Mucosa of rectum (tissue), 2 donors: Measurements from ENCODE around the gene GALNT12.

ENCODE experiments used
- H3K27ac ChIP-seq, 2 donors: one replicate each; pipeline ENCODE4 v1.7.0; 2013; ENCODE audit warnings: inconsistent platforms in 2 of 2, low read depth in 2 of 2, low read length in 2 of 2
- H3K27me3 ChIP-seq, 2 donors: one replicate each; pipeline ENCODE4 v1.7.0; 2013; ENCODE audit warnings: low read length in 2 of 2; ENCODE audit not compliant: control insufficient read depth in 2 of 2, insufficient read depth in 2 of 2
- H3K36me3 ChIP-seq, 2 donors: one replicate each; pipeline ENCODE4 v1.7.0; 2013; ENCODE audit warnings: low read length in 2 of 2; ENCODE audit not compliant: control insufficient read depth in 2 of 2, insufficient read depth in 2 of 2
- H3K4me1 ChIP-seq, 2 donors: one replicate each; pipeline ENCODE4 v1.7.0; 2013; ENCODE audit warnings: low read length in 2 of 2, mild to moderate bottlenecking in 1 of 2; ENCODE audit not compliant: control insufficient read depth in 2 of 2, insufficient read depth in 2 of 2
- H3K4me3 ChIP-seq, 2 donors: one replicate each; pipeline ENCODE4 v1.7.0; 2013; ENCODE audit warnings: low read length in 2 of 2
- H3K9ac ChIP-seq, 2 donors: one replicate each; pipeline ENCODE4 v1.7.0; 2013; ENCODE audit warnings: low read length in 2 of 2, low read depth in 1 of 2, mild to moderate bottlenecking in 1 of 2
- H3K9me3 ChIP-seq, 2 donors: one replicate each; pipeline ENCODE4 v1.7.0; 2013; ENCODE audit warnings: low read length in 2 of 2; ENCODE audit not compliant: control insufficient read depth in 2 of 2
- donor health status: healthy.
- donor health status: Normal muscosa, but diverticular disease.

The GALNT12 gene

DNA sequence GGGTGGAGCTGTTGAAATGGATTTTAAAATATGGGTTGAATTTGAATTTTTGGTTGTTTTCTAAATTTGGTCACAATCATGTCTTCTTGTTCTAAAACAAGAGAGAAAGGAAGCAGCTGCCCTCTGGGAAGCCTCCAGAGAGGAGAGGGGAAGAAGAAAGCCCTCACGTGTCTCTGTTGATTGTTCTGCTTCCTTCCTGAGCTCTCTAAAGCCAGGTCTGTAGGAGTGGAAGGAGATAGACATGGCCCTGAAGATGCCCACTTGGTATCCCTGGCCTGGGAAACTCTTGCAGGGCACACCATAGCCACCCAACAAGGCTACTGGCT, 59.6 kb downstream of the GALNT12 start:
- H3K36me3 ChIP-seq, result no peaks in the 10 kb centered on the region
- H3K9me3 ChIP-seq, result no peaks in the 10 kb centered on the region
- H3K27me3 ChIP-seq, result peaks cover 0 to 2% of the 10 kb centered on the region in 2 donors
- H3K4me1 ChIP-seq, result peaks cover 0 to 11% of the 10 kb centered on the region in 2 donors
- H3K9ac ChIP-seq, result no peak overlapping the region
- no peak overlapping the region for H3K4me3 ChIP-seq
- H3K27ac ChIP-seq, result peak overlapping the region; percentile 26 to 68

- no peak overlapping the region for H3K4me3 ChIP-seq
- H3K36me3 ChIP-seq, result no peaks in the 10 kb centered on the region
- peaks cover 0 to 11% of the 10 kb centered on the region in 2 donors for H3K4me1 ChIP-seq
- no peak overlapping the region for H3K9ac ChIP-seq
- no peaks in the 10 kb centered on the region for H3K9me3 ChIP-seq
- peak overlapping the region; percentile 26 to 68 for H3K27ac ChIP-seq
- H3K27me3 ChIP-seq, result peaks cover 0 to 2% of the 10 kb centered on the region in 2 donors
These were observed 60.1 kb downstream of the GALNT12 start for GRCh38 chr9:98867429-98868168.

- no peak overlapping the region for H3K27ac ChIP-seq
- no peak overlapping the region for H3K4me3 ChIP-seq
- no peaks in the 10 kb centered on the region for H3K9me3 ChIP-seq
- H3K4me1 ChIP-seq, result peaks cover 0 to 7% of the 10 kb centered on the region in 2 donors
- H3K36me3 ChIP-seq, result no peaks in the 10 kb centered on the region
- peaks cover 0 to 2% of the 10 kb centered on the region in 2 donors for H3K27me3 ChIP-seq
- no peak overlapping the region for H3K9ac ChIP-seq
These were observed 61.7 kb downstream of the GALNT12 start for GRCh38 chr9:98869078-98869745.

GRCh38 chr9:98869866-98870265, 62.4 kb downstream of the GALNT12 start:
- Histone ChIP-seq H3K4me1 (peaks cover 0 to 7% of the 10 kb centered on the region in 2 donors), H3K9ac (no peak overlapping the region), H3K9me3 (no peaks in the 10 kb centered on the region), H3K4me3 (no peak overlapping the region), H3K27ac (no peak overlapping the region), H3K36me3 (no peaks in the 10 kb centered on the region), H3K27me3 (peaks cover 0 to 2% of the 10 kb centered on the region in 2 donors)

DNA sequence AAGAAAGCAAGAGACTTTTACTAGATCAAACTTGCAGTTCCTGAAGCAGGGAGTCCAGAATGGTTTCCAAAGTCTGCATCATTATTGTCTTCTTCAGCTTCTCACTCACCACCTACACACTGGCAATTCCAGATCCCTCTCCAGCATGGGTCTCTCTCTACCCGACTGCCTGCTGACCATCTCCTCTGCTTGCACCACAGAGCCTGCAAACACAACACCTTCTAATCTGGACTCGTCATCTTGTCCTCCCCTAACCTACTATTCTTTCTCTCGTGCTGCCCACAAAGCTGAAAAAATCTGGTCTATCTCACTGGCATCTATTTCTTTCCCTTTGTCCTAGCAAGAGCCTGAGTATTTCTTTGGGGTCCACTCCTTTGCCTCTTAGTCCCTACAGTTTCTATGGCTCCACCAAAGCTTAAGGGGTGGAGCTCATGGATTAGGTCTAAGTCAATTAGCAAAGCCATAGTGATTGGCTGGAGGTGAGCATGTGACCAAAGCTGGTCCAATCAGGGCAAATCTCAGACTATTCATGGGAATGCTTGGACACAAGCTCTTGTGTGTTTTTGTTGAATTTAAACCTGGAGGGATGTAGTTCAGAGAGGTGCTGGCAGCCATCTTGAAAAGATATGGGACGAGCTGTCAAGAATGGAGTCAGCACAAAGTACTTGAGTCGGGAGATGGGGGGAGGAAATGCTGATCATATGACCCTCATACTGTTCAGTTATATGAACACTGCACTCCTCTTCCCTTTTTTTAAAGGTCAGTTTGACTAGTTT, 63.5 kb downstream of the GALNT12 start:
- Histone ChIP-seq H3K27ac (no peak overlapping the region), H3K27me3 (peaks cover 0 to 2% of the 10 kb centered on the region in 2 donors), H3K4me1 (peaks cover 0 to 7% of the 10 kb centered on the region in 2 donors), H3K9me3 (no peaks in the 10 kb centered on the region), H3K9ac (no peak overlapping the region), H3K4me3 (no peak overlapping the region), H3K36me3 (no peaks in the 10 kb centered on the region)

DNA sequence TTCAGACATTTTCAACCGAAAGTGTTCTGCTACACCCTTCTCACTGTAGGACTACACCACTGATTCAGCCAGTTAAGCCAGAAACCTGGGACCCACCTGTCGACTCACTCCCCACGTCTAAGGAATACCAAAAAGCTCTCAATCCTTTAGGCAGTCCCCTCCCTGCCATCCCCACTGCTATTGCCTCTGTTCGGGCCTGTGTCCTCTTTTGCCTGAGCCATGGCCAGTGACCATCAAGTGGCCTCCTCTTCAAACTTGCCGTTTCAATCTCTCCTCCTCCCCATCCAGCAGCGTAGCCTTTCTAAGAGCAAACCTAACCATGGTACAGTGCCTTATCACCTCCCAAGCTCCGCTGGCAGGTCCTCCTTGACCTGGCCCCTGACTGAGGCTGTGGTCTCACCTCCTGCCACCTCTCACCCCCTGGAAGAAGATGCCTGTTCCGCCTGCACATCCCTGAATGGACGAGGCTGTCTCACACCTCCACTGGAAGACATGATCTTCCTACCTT, 64.1 kb downstream of the GALNT12 start:
- peaks cover 0 to 7% of the 10 kb centered on the region in 2 donors for H3K4me1 ChIP-seq
- no peaks in the 10 kb centered on the region for H3K9me3 ChIP-seq
- H3K27me3 ChIP-seq, result peaks cover 0 to 2% of the 10 kb centered on the region in 2 donors
- H3K4me3 ChIP-seq, result no peak overlapping the region
- no peaks in the 10 kb centered on the region for H3K36me3 ChIP-seq
- H3K9ac ChIP-seq, result no peak overlapping the region
- H3K27ac ChIP-seq, result no peak overlapping the region

DNA sequence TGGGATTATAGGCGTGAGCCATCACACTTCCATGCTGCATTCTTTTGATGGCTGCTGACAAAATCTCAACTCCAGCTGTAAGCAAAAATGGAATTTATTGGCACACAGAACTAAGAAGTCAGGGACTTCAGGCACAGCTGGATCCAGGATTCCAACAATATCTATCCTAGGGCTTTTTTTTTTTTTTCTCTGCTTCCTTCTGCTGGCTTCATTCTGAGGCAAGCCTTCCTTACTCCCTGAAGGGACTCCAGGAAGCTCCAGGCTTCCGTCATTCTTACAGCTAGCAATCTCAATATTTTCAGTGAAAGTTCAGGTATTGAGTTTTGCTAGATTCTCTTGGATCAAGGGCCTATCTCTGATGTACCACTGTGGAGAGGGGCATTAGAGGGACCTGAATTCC, 66.1 kb downstream of the GALNT12 start:
- no peak overlapping the region for H3K4me3 ChIP-seq
- no peaks in the 10 kb centered on the region for H3K27me3 ChIP-seq
- H3K9me3 ChIP-seq, result no peaks in the 10 kb centered on the region
- no peak overlapping the region for H3K9ac ChIP-seq
- H3K4me1 ChIP-seq, result no peaks in the 10 kb centered on the region
- H3K27ac ChIP-seq, result no peak overlapping the region
- H3K36me3 ChIP-seq, result no peaks in the 10 kb centered on the region

DNA sequence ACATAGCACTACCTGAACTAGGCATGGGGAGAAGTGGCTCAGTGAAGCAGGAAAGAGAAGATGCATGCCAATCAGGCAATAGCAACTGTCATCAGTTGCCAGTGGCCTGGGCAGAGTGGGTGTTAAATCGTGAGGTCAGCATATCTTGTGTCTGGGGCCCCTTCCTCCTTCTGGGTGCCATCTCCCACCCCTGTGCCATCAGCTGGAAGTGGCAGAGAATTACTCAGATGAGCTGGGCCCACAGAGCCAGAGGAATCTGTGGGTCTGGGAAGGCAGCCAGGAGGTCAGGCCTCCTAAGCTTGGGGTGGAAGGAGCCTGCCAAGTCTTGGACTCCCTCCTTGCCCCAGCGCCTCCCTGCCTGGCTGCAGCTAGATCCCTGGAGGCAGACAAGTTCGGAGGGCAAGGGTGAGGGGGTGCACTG, 66.5 kb downstream of the GALNT12 start:
- no peaks in the 10 kb centered on the region for H3K27me3 ChIP-seq
- no peak overlapping the region for H3K27ac ChIP-seq
- H3K36me3 ChIP-seq, result no peaks in the 10 kb centered on the region
- H3K4me3 ChIP-seq, result no peak overlapping the region
- H3K9me3 ChIP-seq, result no peaks in the 10 kb centered on the region
- no peak overlapping the region for H3K9ac ChIP-seq
- no peaks in the 10 kb centered on the region for H3K4me1 ChIP-seq

GRCh38 chr9:98874721-98875255, 67.3 kb downstream of the GALNT12 start:
- Histone ChIP-seq H3K9ac (no peak overlapping the region), H3K4me3 (no peak overlapping the region), H3K9me3 (no peaks in the 10 kb centered on the region), H3K27ac (no peak overlapping the region), H3K36me3 (no peaks in the 10 kb centered on the region), H3K4me1 (no peaks in the 10 kb centered on the region), H3K27me3 (no peaks in the 10 kb centered on the region)

GRCh38 chr9:98875536-98875935, 68.1 kb downstream of the GALNT12 start:
- Histone ChIP-seq H3K27ac (no peak overlapping the region), H3K27me3 (no peaks in the 10 kb centered on the region), H3K4me3 (no peak overlapping the region), H3K9me3 (no peaks in the 10 kb centered on the region), H3K36me3 (no peaks in the 10 kb centered on the region), H3K9ac (no peak overlapping the region), H3K4me1 (peaks cover 0 to 2% of the 10 kb centered on the region in 2 donors)
